HG02870 (cell line): ENCODE results near the gene DNAJB8.
A peak's percentile ranks its signal among the peaks of the same experiment; 100 is the strongest.

ENCODE experiments used
- ATAC-seq: cut with Tn5 transposase; IDR thresholded peaks from one replicate; pipeline ENCODE4 v1.9.1; 2021; ENCODE audit warnings: mild to moderate bottlenecking, moderate library complexity; ENCODE audit not compliant: unreplicated experiment

DNAJB8 gene

GRCh38 chr3:128427872-128428822, 38.5 kb downstream of the DNAJB8 start:
- ATAC-seq: no peak

GRCh38 chr3:128427175-128427857, 39.4 kb downstream of the DNAJB8 start:
- no peak for ATAC-seq

GRCh38 chr3:128426128-128426921, 40.4 kb downstream of the DNAJB8 start:
- ATAC-seq: peak; percentile 68

GRCh38 chr3:128425846-128426127, 40.9 kb downstream of the DNAJB8 start:
- no peak for ATAC-seq

GRCh38 chr3:128425142-128425845, 41.4 kb downstream of the DNAJB8 start:
- no peak for ATAC-seq

- ATAC-seq: no peak
Observed at GRCh38 chr3:128424508-128425069, 42.1 kb downstream of the DNAJB8 start.

GRCh38 chr3:128423525-128424147, 43.1 kb downstream of the DNAJB8 start:
- no peak for ATAC-seq

- ATAC-seq: no peak
Observed at GRCh38 chr3:128422762-128423524, 43.7 kb downstream of the DNAJB8 start.

GRCh38 chr3:128421966-128422365, 44.7 kb downstream of the DNAJB8 start:
- ATAC-seq: no peak

- no peak for ATAC-seq
Observed at GRCh38 chr3:128421439-128421836, 45.3 kb downstream of the DNAJB8 start.

GRCh38 chr3:128420720-128421438, 45.8 kb downstream of the DNAJB8 start:
- no peak for ATAC-seq

GRCh38 chr3:128420289-128420688, 46.4 kb downstream of the DNAJB8 start:
- no peak for ATAC-seq

GRCh38 chr3:128419311-128419710, 47.4 kb downstream of the DNAJB8 start:
- no peak for ATAC-seq

- no peak for ATAC-seq
Observed at GRCh38 chr3:128418900-128419299, 47.8 kb downstream of the DNAJB8 start.

GRCh38 chr3:128416578-128417211, 50.0 kb downstream of the DNAJB8 start:
- no peak for ATAC-seq

GRCh38 chr3:128415773-128416577, 50.7 kb downstream of the DNAJB8 start:
- no peak for ATAC-seq

GRCh38 chr3:128415200-128415772, 51.4 kb downstream of the DNAJB8 start:
- ATAC-seq: no peak
